A673 (cell line): ENCODE data around the gene DLG4.

Source experiments
- CTCF ChIP-seq: fragments of 300-800, 200-600 bp; sonication (generic); conservative IDR thresholded peaks from 2 replicates; pipeline ENCODE4 v1.5.1; 2017; ENCODE audit warnings: low read depth, mild to moderate bottlenecking, antibody characterized with exemption, low read length, moderate library complexity, mixed read lengths
- EZH2 ChIP-seq: fragments of 200-600 bp; sonication (generic); IDR thresholded peaks from 2 replicates; pipeline ENCODE4 v1.6.1; 2017; ENCODE audit warnings: borderline replicate concordance, low read depth, mild to moderate bottlenecking, mixed read lengths, antibody characterized with exemption, low read length; ENCODE audit not compliant: poor library complexity, severe bottlenecking

- no peak for TF ChIP-seq EZH2
- no peak for TF ChIP-seq CTCF
These were observed 316 bp downstream of the DLG4 start for GRCh38 chr17:7219229-7219811.
